CD4-positive, alpha-beta T cell treated with Interferon gamma for 1 hour (primary cell): ENCODE results near the gene STK24.

ENCODE experiments used
- DNase-seq: peaks from one replicate; pipeline ENCODE4 v3.0.0-alpha.2; 2020

The STK24 gene

DNA sequence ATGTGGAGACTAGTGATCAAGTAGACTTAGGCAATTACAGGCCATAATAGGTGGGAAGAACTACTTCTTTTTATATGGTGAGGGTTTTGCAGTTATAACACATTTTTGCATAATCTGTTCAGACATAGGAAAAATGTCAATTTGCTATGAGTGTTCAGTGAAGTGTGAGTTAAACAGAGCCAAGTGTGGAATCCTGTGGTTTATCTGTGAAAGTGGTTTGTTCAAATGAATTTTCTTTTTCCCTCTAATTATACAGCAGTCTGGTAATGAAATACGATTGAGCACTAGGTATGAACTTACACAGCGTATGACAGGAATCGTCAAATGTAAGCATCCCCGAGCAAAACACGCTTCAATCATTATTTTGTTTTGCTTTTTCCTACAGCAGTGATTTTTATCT lies 178.3 kb downstream of the STK24 start:
- no peak for DNase-seq

DNA sequence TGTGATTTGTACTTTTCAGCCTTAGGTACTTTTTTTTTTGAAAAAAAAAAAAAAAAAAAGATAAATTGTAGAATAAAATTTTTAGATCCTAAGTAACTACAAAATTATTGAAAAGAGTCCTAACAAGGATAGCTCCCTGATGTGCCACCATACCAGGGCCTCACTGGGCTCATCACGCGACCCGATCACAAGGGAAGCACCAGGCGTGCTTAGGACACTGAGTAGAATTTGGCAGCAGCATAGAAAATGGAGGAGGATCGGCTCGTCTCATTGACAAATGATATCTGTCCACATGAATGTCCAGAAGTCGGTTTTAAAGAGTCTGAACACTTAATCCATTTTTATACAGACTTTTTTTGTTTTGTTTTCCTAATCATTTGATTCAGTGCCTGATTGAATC lies 179.0 kb downstream of the STK24 start:
- DNase-seq: no peak

GRCh38 chr13:98397221-98397620 lies 179.7 kb downstream of the STK24 start:
- no peak for DNase-seq

DNA sequence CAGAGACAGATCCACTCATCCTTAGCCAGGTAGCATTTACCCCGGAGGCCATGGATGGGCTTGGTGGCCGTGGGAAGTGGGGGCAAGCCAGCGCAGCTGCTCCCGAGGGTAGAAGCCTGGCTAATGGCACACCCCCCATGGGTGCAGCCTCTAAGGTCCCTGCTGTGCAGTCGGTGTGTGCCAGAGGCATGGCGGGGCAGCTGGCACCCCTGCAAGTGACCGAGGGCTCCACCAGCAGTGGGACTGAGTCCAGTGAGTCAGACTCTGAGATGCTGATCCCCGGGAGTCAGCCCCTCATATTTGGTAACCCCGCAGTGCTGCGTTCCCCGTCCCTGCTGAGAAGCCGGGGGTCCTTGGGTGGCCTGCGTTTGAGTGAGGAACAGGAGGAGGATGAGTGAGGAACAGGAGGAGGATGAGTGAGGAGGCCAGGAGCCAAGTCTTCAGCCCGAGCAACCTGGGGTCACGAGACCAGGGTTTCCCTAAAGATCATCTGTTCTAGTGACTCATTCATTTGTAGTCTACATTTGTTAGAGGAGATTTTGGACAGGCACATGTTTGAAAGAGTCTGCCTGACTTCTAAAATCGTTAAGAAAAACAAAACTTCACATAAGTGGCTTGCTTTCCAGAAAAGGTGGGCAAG lies 180.7 kb downstream of the STK24 start:
- no peak for DNase-seq
